UCSD-AML1 (cell line): Measurements from ENCODE around the gene FNDC10.

ENCODE experiments used
- DNase-seq: peaks from one replicate; lab custom pipeline; 2025; ENCODE audit not compliant: unreplicated experiment; lab: John Stamatoyannopoulos, UW

Gene FNDC10

DNA sequence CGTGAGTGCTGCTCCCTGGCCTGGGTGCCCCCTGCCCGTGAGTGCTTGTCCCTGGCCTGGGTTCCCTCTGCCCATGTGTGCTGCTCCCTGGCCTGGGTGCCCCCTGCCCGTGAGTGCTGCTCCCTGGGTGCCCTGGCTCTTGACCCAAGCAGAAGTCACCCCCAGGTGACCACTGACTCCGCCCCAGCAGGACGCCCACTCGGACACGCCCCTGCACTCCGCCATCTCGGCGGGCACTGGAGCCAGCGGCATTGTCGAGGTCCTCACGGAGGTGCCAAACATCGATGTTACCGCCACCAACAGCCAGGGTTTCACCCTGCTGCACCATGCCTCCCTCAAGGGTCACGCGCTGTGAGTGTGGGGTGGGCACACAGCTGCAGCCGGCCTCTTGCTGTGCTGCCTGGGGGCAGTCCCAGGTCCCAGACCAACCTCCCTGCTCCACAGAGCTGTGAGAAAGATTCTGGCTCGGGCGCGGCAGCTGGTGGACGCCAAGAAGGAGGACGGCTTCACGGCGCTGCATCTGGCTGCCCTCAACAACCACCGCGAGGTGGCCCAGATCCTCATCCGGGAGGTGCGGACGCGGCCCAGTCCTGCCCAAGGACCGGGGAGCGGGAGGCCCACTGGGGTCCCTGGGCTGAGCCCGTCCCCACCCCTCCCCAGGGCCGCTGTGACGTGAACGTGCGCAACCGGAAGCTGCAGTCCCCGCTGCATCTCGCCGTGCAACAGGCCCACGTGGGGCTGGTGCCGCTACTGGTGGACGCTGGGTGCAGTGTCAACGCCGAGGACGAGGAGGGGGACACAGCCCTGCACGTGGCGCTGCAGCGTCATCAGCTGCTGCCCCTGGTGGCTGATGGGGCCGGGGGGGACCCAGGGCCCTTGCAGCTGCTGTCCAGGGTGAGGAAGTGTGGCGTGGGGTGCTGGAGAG is 28.2 kb upstream of the FNDC10 start:
- no peak for DNase-seq

DNA sequence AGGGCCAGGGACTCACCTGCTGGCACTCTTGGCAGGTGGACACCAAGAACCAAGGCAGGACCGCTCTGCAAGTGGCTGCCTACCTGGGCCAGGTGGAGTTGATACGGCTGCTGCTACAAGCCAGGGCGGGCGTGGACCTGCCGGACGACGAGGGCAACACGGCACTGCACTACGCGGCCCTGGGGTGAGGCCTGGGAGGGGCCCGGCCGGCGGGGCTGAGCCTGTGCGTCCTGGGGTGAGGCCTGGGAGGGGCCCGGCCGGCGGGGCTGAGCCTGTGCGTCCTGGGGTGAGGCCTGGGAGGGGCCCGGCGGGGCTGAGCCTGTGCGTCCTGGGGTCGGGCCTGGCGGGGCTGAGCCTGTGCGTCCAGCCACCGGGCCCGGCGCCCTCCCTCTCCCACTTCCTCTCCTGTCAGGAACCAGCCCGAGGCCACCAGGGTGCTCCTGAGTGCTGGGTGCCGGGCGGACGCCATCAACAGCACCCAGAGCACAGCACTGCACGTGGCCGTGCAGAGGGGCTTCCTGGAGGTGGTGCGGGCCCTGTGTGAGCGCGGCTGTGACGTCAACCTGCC is 27.4 kb upstream of the FNDC10 start:
- DNase-seq = no peak

DNA sequence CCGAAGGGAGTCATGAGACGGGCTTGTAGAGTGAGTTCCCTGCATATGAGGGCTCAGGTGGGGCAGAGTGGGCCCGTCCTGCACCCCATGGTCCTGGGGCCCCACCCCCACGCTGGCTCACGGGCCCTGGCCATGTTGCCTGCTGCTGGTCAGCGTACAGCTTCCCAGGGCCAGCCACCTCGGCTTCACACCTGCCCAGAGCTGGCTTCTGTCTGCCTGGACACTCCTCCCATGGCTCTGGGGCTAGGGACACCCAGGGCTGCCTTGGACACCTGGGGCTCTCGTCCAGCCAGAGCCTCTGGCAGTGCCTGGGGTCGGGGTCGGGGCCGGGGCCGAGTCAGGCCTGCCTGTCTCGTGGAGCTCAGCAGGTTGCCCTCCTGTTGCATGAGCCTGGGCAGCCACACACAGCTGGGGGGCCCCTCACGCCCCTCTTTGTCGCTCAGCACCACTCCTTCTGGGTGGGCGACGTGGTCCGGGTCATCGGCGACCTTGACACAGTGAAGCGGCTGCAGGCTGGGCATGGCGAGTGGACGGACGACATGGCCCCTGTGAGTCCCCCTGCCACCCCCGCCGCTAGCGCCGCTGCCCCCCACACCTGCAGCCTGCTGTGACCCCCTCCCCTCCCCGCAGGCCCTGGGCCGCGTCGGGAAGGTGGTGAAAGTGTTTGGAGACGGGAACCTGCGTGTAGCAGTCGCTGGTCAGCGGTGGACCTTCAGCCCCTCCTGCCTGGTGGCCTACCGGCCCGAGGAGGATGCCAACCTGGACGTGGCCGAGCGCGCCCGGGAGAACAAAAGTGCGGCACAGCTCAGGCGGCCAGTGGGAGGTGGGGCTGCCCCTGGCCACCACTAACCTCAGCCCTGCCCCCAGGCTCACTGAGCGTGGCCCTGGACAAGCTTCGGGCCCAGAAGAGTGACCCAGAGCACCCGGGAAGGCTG is 26.5 kb upstream of the FNDC10 start:
- DNase-seq = no peak

DNA sequence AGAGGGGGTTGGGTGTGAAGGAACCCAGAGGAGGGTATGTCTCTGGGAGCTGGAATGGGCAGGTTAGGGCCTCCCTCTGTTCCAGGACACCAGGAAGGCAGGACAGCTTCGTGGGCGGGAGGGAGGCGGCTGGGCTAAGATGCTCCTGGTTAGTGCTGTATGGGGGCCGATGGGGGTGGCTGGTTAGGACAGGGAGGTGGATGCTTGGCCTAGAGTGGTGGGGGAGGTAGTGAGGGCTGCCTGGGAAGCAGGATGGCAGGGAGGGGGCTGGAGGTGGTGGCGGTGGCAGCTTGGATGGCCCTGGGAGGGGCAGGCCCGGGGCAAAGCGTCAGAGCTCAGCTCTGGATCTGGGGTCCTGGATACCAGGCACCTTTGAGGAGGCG is 25.9 kb upstream of the FNDC10 start:
- no peak for DNase-seq

DNA sequence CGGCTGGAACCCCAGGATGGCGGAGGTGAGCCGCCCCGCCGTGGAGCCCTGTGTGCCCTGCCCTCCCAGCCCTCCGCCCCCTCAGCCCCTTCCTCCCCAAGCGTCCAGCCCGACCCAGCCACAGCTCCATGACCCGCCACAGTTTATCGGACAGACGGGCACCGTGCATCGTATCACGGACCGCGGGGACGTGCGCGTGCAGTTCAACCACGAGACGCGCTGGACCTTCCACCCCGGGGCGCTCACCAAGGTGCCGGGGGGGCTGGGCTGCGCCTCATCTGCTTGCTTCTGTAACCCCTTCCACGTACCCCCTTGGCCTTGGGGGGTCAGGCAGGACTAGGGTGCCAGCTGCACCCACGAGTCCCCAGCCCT is 25.5 kb upstream of the FNDC10 start:
- DNase-seq = no peak

DNA sequence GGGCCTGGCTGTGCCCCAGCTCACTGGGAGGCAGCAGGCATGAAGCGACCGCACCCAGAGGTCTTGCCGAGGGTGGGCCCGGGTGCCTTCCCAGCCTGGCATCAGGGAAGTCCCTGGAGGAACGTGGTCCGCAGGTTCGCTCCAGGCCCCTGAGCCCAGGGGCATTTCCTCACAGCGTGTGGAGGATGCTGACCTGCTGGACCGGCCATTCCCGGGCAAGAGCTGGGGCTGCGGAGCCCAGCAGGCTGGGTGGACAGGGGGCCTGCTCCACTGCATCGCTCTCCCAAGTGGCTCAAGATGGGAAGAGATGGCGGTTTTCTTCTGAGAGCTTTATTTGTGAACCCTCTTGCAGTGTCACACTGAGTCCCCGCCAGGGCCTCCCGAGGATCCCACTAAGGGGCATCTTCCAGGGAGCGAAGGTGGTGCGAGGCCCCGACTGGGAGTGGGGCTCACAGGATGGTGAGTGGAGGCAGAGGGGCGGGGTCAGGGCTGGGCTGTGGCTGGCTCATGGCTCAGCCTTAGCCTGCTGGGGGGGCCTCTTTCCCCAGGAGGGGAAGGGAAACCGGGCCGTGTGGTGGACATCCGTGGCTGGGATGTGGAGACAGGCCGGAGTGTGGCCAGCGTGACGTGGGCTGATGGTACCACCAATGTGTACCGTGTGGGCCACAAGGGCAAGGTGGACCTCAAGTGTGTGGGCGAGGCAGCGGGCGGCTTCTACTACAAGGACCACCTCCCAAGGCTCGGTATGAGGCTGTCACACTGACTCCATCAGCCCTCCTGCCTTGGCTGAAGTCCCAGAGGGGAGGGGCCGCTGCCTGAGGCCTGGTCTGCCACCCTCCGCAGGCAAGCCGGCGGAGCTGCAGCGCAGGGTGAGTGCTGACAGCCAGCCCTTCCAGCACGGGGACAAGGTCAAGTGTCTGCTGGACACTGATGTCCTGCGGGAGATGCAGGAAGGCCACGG is 24.8 kb upstream of the FNDC10 start:
- no peak for DNase-seq

DNA sequence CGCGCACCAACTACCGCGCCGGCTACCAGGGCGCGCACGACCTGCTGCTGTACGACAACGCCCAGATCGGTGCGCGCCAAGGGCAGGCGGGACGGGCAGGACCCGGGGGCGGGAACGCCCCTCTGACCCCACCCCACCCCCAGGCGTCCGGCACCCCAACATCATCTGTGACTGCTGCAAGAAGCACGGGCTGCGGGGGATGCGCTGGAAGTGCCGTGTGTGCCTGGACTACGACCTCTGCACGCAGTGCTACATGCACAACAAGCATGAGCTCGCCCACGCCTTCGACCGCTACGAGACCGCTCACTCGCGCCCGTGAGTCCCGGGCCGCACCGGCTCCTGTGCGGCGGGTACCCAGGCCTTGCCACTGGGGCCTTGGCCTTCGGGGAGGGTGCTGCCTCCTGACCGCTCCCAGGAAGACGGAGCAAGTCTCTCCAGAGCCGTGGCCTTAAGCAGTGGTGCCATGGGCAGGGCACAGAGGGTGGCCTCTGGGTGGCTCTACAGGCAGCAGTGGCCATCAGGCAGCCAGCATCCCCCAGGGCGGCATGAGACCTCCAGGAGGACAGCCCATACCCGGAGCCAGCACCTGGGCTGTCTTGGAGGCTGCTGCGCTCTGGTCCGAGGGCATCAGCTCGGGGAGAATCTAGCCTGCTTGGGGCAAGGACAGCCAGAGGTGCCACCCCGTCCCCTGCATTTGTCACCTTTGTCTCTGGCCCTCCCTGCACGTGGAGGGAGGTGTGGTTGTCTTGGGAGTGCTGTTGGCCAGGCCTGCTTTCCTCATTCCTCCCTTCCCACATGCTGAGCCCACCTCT is 23.9 kb upstream of the FNDC10 start:
- DNase-seq = no peak

DNA sequence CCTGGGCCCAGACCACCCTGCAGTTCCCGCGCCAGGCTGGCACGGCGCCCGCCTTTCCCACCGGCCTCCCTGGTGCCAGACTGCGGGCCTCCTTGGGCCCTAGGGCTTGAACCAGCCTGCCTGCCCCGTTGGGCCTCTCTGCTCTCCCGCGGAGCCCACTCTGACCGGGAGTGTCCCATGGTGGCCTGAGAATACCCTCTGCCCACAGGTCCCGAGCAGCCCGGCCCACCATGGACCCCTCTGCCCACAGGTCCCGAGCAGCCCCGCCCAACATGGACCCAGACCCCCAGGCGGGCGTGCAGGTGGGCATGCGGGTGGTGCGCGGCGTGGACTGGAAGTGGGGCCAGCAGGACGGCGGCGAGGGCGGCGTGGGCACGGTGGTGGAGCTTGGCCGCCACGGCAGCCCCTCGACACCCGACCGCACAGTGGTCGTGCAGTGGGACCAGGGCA is 23.3 kb upstream of the FNDC10 start:
- DNase-seq = no peak

DNA sequence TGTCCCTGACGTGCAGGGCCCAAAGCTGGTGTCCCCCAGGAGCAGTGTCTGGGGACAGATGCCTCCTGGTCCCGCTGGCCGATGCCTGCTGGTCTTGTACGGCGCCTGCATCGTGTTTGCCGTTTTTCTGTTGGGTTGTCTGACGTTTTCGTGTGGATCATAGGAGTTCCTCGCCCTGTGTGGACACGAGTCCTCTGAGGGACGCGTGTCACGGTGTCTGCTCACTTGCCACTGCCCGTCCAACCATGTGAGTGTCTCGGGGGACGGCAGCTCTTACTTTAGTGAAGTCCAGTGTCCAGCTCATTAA is 22.8 kb upstream of the FNDC10 start:
- DNase-seq = no peak

DNA sequence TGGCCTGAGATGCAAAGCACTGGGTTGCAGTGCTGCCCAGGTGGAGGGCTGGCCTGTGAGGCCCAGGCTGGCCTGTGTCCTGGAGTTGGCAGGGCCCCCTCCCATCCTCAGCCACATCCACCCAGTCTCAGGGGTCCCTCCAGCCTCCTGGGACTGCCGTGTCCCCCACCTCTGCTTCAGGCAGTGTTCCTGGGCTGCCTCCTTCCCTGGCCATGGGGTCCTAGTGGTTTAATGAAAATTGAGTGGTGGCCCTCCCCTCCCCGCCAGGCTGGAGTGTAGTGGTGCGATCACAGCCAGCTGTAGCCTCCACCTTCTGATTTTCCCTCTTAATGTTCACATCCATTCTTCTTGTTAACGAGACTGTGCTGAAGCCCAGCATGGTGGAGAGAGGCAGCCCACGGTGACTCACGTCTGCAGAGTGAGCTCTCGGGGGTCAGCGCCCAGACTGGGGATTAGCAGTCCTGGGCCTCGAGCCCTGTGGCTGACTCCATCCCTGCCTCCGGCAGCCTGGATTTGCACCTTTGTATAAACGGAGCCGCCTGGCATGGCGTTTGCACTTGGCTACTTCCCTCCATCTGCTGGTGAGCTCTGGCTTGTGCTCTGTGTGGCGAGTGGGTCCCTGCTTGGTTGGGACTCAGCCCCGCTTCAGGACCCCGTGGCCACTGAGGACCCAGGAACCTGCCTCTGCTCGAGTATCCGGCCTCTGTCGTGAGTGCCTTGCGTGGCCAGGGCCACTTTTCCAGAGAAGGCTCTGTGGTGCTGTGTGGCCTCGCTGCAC is 22.3 kb upstream of the FNDC10 start:
- DNase-seq = no peak

DNA sequence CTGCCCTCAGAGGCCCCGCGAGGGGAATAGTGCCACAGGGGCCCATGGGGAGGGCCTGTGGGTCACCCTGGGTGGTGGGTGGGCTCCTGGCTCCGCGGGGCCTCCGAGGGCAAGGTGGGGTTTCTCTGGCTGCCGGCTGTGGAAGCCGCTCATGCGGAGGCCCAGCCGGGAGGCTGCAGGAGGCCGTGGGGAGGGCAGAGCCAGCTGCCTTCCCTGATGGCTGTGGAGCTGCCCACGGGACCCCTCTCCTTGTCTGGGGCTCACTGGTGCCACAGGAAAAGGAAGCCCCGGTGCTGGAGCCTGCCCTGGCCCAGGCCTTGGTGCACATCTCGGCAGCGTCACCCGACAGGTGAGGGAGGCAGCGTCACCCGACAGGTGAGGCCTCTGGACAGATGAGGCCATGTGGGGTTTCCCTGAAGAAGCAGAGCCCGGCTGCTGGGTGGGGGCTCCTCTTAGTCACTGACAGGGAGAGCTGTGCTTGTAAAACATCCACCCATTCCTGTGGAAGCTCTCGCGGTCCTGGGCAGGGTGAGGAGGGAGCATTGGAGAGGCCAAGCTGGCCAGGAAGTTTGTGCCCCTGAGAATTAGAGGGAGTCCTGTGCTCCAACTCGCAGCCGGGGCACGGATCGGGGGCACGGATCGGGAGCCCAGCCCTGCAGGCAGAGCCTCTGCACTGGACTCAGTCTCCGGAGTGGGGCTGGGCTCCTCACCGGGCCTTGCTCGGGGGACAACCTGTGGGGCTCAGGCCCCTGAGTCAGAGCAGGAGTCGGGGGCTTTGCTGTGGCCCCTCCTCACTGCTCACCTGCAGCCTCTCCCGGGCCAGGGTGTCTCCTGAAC is 21.5 kb upstream of the FNDC10 start:
- no peak for DNase-seq

DNA sequence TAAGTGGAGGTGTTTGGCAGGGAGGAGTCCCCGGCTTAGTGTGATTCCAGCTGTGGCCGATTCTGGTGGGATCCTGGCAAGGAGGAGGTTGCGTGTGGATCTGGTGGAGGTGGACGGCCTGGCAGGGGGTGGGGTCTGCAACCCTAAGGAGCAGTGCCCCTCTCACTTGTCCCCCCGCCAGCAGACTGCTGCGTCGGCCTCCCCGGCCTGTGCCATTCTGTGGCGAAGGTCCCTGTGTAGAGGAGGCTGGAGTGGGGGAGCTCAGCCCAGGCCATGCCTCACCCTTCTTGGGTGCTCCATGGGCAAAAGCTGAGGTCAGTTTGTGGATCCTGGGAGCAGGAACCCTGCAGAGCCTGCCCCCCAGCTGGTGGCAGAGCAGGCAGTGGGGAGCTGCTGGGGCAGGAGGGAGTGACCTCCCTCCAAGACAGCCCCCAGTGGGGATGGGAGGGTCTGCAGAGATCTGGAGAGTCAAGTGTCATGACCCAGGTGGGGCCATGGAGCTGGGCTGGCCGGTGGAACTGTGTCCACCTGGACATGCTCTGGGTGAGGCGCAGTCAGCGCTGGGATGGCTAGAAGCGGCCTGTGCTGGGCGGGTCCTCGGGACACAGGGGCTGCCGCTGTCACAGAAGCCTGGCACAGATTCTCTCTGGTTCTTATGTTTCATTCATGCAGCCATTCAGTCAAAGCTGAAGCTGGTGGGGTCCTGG is 20.7 kb upstream of the FNDC10 start:
- DNase-seq = no peak

DNA sequence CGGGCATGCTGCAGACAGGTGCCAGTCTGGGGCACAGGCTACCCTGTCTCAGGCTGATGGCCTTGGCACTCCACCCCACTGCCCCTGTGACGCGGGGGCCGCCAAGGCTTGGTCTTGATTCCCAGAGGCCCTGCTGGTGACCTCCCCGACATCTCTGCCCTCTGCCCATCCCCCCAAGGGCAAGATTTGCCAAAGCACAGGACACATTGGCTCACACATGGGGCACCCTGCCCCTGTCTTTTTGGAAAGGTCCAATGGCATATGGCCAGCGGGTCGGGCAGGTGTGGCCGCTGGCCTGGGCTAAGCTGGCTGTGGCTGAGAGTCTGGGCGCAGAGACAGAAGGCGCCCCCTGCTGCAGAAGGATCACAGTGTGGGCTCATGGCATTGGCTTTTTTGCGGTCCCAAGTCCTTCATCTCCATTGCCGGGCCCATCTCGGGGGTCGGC is 20.0 kb upstream of the FNDC10 start:
- DNase-seq = peak; percentile 33

DNA sequence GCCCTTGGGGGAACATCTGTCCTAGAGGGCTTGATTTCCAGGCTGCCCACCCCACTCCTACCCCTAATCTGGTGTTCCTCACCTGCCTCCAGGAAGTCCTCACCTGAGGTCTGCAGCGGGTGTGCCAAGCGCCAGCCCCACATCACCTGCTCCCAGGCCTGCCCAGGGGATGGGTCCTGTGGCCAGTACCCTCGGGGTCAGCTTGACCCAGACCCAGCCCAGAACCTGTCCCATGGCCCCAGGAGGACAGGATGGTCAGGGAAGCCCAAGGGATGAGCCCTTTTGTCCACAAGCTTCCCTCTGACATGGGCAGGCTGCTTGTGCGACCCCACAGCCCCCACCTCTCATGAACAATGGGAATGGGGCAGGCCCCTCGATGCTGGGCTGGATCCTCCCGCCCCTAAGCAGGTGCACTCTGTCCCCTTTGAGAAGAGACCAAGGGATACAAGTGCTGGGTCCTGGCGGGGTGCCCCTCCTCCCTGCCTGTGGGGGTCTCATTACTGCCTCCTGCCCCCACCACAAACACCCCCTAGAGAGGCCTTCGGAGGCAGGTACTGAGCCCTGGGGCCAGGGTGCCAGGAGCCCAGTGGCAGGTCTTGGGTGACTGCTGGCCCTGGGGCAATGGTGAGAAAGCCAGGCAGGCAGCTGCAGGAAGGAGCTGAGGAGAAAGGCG is 18.6 kb upstream of the FNDC10 start:
- no peak for DNase-seq

DNA sequence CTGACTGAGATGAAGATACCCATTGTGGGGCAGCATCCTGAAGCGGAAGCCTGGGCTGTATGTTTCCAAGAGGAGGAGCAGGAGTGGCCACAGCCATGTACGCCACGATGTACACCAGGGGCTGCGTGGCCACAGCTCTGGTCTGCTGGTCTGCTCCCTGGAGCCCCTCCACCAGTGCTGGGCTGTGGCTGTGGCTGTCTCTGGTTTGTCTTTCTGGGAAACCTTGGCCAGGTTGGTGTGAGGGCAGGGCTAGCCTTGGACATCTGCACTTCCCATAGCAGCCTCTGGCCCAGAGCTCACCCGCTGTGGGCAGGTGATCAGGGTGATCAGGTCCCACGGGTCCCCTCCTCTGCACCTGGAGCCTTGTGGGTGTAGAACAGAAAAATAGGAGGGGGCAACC is 18.0 kb upstream of the FNDC10 start:
- no peak for DNase-seq

DNA sequence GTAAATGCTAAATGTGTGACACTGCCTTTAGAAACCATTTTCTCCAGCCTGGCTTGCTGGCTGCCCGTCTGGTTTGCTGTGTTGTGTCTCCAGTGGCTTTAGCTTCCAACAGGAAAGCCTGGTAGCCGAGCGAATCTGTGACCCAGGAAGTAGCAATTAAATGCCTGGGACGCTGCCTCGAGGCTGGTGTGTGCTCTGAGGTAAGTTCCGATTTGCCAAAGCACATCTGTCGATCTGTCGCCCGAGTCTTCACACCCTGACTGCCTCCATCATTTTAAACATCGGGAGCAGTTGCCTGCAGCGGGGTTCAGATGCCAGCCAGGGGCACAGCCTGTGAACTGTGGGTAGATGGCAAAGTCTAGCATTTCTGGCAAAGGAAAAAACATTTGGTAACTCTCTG is 17.6 kb upstream of the FNDC10 start:
- no peak for DNase-seq

DNA sequence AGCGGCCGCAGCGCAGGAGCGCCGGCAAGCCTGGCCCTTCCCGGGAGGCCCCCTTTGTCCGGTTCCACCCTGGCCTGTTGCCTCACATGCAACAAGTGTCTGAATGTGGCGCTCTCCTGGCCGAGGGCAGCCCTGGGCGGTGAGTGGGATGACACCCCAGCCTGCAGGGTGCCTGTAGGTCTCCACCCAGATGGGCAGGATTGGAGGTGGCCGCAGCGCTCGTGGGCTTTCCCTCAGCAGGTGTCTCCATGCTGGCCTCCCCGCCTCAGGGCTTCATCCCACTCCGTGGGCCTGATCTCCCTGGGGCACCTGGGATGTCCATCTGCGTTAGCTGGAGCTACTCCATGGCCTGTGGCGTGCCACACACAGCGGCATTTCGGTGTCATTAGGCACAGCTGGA is 16.9 kb upstream of the FNDC10 start:
- no peak for DNase-seq
